K562 treated with DMSO at 1 percent for 24 hours (cell line): ENCODE data around the gene JADE3. TPM values are rescaled to one million over a fixed set of nuclear protein-coding genes. Genes with fewer than 3 reads are reported as not detected.

Experiments
- total RNA-seq: library from RNA; unstranded; fragments of 300-600 nt; gene quantifications from 2 replicates; pipeline ENCODE4 v1.2.3, GENCODE V29; 2022; ENCODE audit warnings: low read depth; ENCODE audit not compliant: insufficient read depth

JADE3 gene
- total RNA-seq: 4.1 and 4.2 TPM in 2 replicates

GRCh38 chrX:46912098-46912602 lies at the start of gene JADE3:
TSS of gene JADE3 (plus strand) at chrX:46912421. CDS start at chrX:46984895, 72,474 bp downstream.

GRCh38 chrX:47078129-47079043 lies 166.2 kb downstream of the JADE3 start, which contains the start of gene RGN:
TSS of gene RGN (plus strand) at chrX:47078443. CDS start at chrX:47081145, 2,702 bp downstream.

Other genes starting within 250 kb of the JADE3 start
- gene SLC9A7, start 153.3 kb upstream of the JADE3 start, total RNA-seq: 0.08 TPM in 1 of 2 replicates, not detected in the other
- gene RP2, start 75.4 kb upstream of the JADE3 start, total RNA-seq: 4.1 and 4.4 TPM in 2 replicates
- not detected in 2 replicates for gene RGN, start 166.0 kb downstream of the JADE3 start, total RNA-seq
- 202 and 211 TPM in 2 replicates for gene NDUFB11, start 232.3 kb downstream of the JADE3 start, total RNA-seq
- gene RBM10, start 232.8 kb downstream of the JADE3 start, total RNA-seq: 69.2 and 75.5 TPM in 2 replicates